ENCODE measurements around the gene TCF12. TPM values are rescaled to one million over a fixed set of nuclear protein-coding genes. Genes with fewer than 3 reads are reported as not detected.

The TCF12 gene
- polyA plus RNA-seq, 1 experiment: 447 TPM

DNA sequence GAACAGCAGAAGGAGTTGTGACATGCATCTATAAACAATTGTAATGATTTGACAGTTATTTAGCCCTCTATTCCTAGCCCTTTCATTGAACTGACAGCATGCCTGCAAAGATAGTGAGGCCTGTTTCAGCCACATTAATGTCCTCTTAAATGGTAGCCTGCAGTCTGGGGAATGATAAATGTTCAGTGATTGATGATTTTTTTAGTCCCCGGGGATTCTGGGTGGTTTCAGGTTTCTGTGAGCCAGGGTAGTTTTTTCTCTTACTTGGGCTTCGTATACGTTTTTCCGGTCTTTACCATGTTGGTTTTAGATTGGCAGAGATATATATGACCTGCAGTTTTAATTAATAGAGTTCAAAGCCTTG lies 172.0 kb downstream of the TCF12 start:
- no peak overlapping the region for H3K27ac ChIP-seq (ENCODE audit: low read depth, low read length)
- ChIA-PET POLR2A (no interaction called here), CTCF (no interaction called here)
- no peaks in the 10 kb centered on the region for H3K9me3 ChIP-seq (ENCODE audit: control insufficient read depth, insufficient read depth, low read length)
- H3K4me3 ChIP-seq (ENCODE audit: low read depth, low read length): no peak overlapping the region
- TF ChIP-seq CTCF (IDR thresholded peaks at IDR 0.05; ENCODE audit: low read depth, low read length): no peak
- no peaks in the 10 kb centered on the region for H3K27me3 ChIP-seq (ENCODE audit: control insufficient read depth, insufficient read depth, low read length)
- DNase-seq (ENCODE audit: low read depth, low spot score): no peak

DNA sequence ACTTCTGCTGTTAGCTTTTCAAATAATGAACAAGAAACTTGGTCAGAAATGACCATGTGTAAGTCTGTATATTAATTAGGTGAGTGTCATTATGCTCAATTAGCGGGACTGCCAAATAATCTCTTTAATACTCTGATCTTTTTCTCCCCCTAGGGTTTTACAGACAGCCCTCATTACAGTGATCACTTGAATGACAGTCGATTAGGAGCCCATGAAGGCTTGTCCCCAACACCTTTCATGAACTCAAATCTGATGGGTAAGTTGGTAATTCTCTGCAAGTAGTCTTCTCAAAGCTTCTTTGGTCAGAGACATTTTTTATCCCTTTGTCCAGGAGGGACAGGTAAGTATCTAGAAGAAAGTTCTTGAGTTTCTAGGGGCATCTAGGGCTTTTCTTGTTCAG lies 173.2 kb downstream of the TCF12 start:
- Histone ChIP-seq H3K27me3 (ENCODE audit: control insufficient read depth, insufficient read depth, low read length) (no peaks in the 10 kb centered on the region), H3K9me3 (ENCODE audit: control insufficient read depth, insufficient read depth, low read length) (no peaks in the 10 kb centered on the region), H3K27ac (ENCODE audit: low read depth, low read length) (no peak overlapping the region), H3K4me3 (ENCODE audit: low read depth, low read length) (no peak overlapping the region)
- POLR2A ChIA-PET: no interaction called here
- CTCF ChIA-PET: interaction anchor here (0.6 to 1.3 kb wide), 2 partner anchors 17 to 47 kb away, joined by 5 to 7 read pairs; no protein-coding TSS in a partner anchor
- DNase-seq (ENCODE audit: low read depth, low spot score): no peak
- TF ChIP-seq CTCF (IDR thresholded peaks at IDR 0.05; ENCODE audit: low read depth, low read length): no peak

GRCh38 chr15:57092252-57092651 lies 173.8 kb downstream of the TCF12 start:
- Histone ChIP-seq H3K4me3 (ENCODE audit: low read depth, low read length) (no peak overlapping the region), H3K27ac (ENCODE audit: low read depth, low read length) (no peak overlapping the region), H3K9me3 (ENCODE audit: control insufficient read depth, insufficient read depth, low read length) (no peaks in the 10 kb centered on the region), H3K27me3 (ENCODE audit: control insufficient read depth, insufficient read depth, low read length) (no peaks in the 10 kb centered on the region)
- TF ChIP-seq CTCF (IDR thresholded peaks at IDR 0.05; ENCODE audit: low read depth, low read length): no peak
- ChIA-PET CTCF (interaction anchor here (1.3 kb wide), 1 partner anchor 46 kb away, joined by 5 read pairs; no protein-coding TSS in a partner anchor), POLR2A (no interaction called here)
- no peak for DNase-seq (ENCODE audit: low read depth, low spot score)

GRCh38 chr15:57094321-57095257 lies 176.1 kb downstream of the TCF12 start:
- TF ChIP-seq CTCF (IDR thresholded peaks at IDR 0.05; ENCODE audit: low read depth, low read length): no peak

DNA sequence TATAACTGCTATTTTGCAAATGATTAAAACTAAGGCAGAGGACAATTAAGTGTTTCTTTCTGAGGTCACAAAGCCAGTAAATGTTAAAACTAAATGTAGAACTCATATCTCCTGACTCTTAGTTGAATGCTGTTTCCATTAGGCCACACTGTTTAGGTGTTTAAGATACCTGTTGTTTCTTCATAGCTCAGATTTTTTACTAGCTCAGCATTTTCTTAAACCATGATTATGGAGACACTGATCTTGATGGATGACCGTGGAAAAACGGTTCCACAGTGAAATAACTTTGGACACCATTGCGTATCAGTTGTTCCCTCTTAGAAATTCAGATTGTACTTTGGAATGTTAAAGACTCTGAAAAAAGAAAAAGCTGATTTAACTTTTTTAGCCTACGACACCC lies 177.5 kb downstream of the TCF12 start:
- CTCF ChIA-PET: interaction anchor here (1.0 to 1.4 kb wide), 2 partner anchors 23 to 51 kb away, joined by 3 to 4 read pairs; no protein-coding TSS in a partner anchor
- POLR2A ChIA-PET: no interaction called here
- Histone ChIP-seq H3K4me3 (ENCODE audit: low read depth, low read length) (no peak overlapping the region), H3K27ac (ENCODE audit: low read depth, low read length) (no peak overlapping the region), H3K9me3 (ENCODE audit: control insufficient read depth, insufficient read depth, low read length) (no peaks in the 10 kb centered on the region), H3K27me3 (ENCODE audit: control insufficient read depth, insufficient read depth, low read length) (no peaks in the 10 kb centered on the region)
- DNase-seq (ENCODE audit: low read depth, low spot score): no peak
- TF ChIP-seq CTCF (IDR thresholded peaks at IDR 0.05; ENCODE audit: low read depth, low read length): no peak

More at GRCh38 chr15:57094321-57095257, 176.1 kb downstream of the TCF12 start:
- ChIA-PET CTCF (interaction anchor here (0.6 to 1.4 kb wide), 3 partner anchors 43 to 52 kb away, joined by 3 to 4 read pairs (median 3); no protein-coding TSS in a partner anchor), POLR2A (no interaction called here)
- H3K4me3 ChIP-seq (ENCODE audit: low read depth, low read length): no peak overlapping the region
- no peaks in the 10 kb centered on the region for H3K9me3 ChIP-seq (ENCODE audit: control insufficient read depth, insufficient read depth, low read length)
- no peak overlapping the region for H3K27ac ChIP-seq (ENCODE audit: low read depth, low read length)
- H3K27me3 ChIP-seq (ENCODE audit: control insufficient read depth, insufficient read depth, low read length): no peaks in the 10 kb centered on the region
- no peak for DNase-seq (ENCODE audit: low read depth, low spot score)

Data from AG04450 (cell line).